Sigmoid colon (tissue), 7 donors: Measurements from ENCODE around the gene CGB1. TPM values are rescaled to one million over a fixed set of nuclear protein-coding genes. Genes with fewer than 3 reads are reported as not detected.
"Not testable (repeated sequence)": the region's sequence is repeated elsewhere in the genome, so short reads cannot be mapped to it uniquely, and the experiment has no call there.

Experiments used
- DNase-seq: peaks from one replicate; pipeline ENCODE4 v3.0.0-alpha.2; 2019
- H3K27ac ChIP-seq, 4 donors: fragments of 200-600 bp; sonication (generic); one replicate each; pipeline ENCODE4 v1.5.1; 2016 to 2019; ENCODE audit warnings: mild to moderate bottlenecking in 1 of 4
- H3K27me3 ChIP-seq, 3 donors: fragments of 200-600 bp; sonication (generic); one replicate each; pipeline ENCODE4 v1.5.1; 2019; ENCODE audit warnings: mild to moderate bottlenecking in 1 of 3
- H3K36me3 ChIP-seq, 4 donors: fragments of 200-600 bp; sonication (generic); one replicate each; pipeline ENCODE4 v1.5.1; 2016 to 2019
- H3K4me1 ChIP-seq, 4 donors: fragments of 200-600 bp; sonication (generic); one replicate each; pipeline ENCODE4 v1.5.1; 2017 to 2019
- H3K4me3 ChIP-seq, 4 donors: fragments of 200-600 bp; sonication (generic); one replicate each; pipeline ENCODE4 v1.5.1; 2017 to 2019; ENCODE audit warnings: mild to moderate bottlenecking in 2 of 4, moderate library complexity in 1 of 4
- H3K9me3 ChIP-seq, 4 donors: fragments of 200-600 bp in 3 of 4; sonication (generic) in 3 of 4; one replicate each; pipeline versions ENCODE4 v1.5.1 to v1.6.1; 2013 to 2019
- EP300 ChIP-seq, 4 donors: sonication (generic); formaldehyde crosslinking; IDR thresholded peaks; one replicate each; pipeline ENCODE4 v1.6.1; 2017; ENCODE audit warnings: antibody characterized with exemption in 4 of 4
- POLR2A ChIP-seq, 2 donors: fragments of 450-650 bp; IDR thresholded peaks; one replicate each; pipeline ENCODE4 v1.6.1; 2016; ENCODE audit warnings: antibody characterized with exemption in 2 of 2, mild to moderate bottlenecking in 2 of 2, moderate library complexity in 2 of 2
- POLR2AphosphoS5 ChIP-seq, 4 donors: sonication (generic); formaldehyde crosslinking; IDR thresholded peaks; one replicate each; pipeline ENCODE4 v1.6.1; 2017; ENCODE audit warnings: antibody characterized with exemption in 4 of 4
- WGBS, 2 donors: extraction: QIAGEN DNeasy Blood & Tissue Kit; methylation state at CpG; one replicate each; pipeline ENCODE4 v1.1.7; 2013; 5-methylcytosine and 5-hydroxymethylcytosine counted together
- intact Hi-C: fragments of 100-400 bp; cut with DNase I; formaldehyde crosslinking; loops from one replicate; pipeline ENCODE4 v1.15.1; 2023
- polyA plus RNA-seq, 3 donors: library from polyadenylated mRNA; stranded (reverse); fragments of 200-250 nt; gene quantifications; one replicate each; pipeline ENCODE4 v1.2.3, GENCODE V29; 2013
- total RNA-seq, 4 donors: library from RNA; depleted of rRNA; stranded (reverse); fragments of >200 nt; gene quantifications; one replicate each; pipeline ENCODE4 v1.1.0, GENCODE V29; 2016
- TF ChIP-seq, protein P1 (sequence below), 4 experiments: fragments of 450-650 bp in 3 of 4; fragments of 200-600 bp in 1 of 4; IDR thresholded peaks; one replicate each; pipeline ENCODE4 v1.5.1; 2016 to 2019; ENCODE audit warnings: antibody characterized with exemption in 4 of 4, mild to moderate bottlenecking in 3 of 4, moderate library complexity in 2 of 4
- donor health status: healthy with polysubstance abuse.
- donor health status: Bipolar disorder and iron deficiency.
- donor health status: healthy.

Gene CGB1
- not detected for total RNA-seq
- not detected for polyA plus RNA-seq

DNA sequence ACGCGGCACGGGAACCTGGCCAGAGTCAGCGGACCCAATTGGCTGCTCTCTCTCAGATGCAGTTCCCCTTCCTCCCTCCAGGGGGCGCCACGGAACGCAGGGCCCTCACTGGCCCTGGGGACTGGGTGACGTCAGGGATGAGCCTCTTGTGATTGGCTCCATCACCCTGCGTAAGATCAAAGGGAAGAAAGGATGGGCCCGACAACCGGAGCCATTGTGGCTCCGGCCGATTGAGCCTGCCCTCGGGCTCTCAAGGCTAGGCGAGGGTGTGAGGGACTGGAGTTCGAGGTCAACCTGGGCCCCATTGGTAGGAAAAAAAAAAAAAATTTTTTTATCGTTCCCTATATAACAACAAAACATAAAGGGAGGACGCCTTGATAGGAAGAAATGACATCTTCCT lies at the start of gene CGB1:
Gene CGB1 (minus strand): TSS at position 81 of the 400 bp plus-strand sequence. CDS start 184 bp downstream, outside the sequence.
- H3K27ac ChIP-seq, intact Hi-C loops, H3K36me3 ChIP-seq, H3K4me1 ChIP-seq, H3K4me3 ChIP-seq, H3K9me3 ChIP-seq, H3K27me3 ChIP-seq, DNase-seq: not testable (repeated sequence)
- 51 to 57% methylated on average over 18 of the region's 18 CpGs for WGBS, 2 donors

- peak overlapping the region in 3 of 4 donors; percentile 90 to 96 (median 91) for H3K27ac ChIP-seq
- intact Hi-C loops: loop anchor here (10.0 kb wide), 1 partner anchor 369 kb away; the partner anchor contains the start of genes ALDH16A1 and PIH1D1
- TF ChIP-seq, protein P1, sequence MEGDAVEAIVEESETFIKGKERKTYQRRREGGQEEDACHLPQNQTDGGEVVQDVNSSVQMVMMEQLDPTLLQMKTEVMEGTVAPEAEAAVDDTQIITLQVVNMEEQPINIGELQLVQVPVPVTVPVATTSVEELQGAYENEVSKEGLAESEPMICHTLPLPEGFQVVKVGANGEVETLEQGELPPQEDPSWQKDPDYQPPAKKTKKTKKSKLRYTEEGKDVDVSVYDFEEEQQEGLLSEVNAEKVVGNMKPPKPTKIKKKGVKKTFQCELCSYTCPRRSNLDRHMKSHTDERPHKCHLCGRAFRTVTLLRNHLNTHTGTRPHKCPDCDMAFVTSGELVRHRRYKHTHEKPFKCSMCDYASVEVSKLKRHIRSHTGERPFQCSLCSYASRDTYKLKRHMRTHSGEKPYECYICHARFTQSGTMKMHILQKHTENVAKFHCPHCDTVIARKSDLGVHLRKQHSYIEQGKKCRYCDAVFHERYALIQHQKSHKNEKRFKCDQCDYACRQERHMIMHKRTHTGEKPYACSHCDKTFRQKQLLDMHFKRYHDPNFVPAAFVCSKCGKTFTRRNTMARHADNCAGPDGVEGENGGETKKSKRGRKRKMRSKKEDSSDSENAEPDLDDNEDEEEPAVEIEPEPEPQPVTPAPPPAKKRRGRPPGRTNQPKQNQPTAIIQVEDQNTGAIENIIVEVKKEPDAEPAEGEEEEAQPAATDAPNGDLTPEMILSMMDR (IDR thresholded peaks at IDR 0.05): no peak
- TF ChIP-seq POLR2AphosphoS5 (IDR thresholded peaks at IDR 0.05) (no peak), EP300 (IDR thresholded peaks at IDR 0.05) (no peak), POLR2A (IDR thresholded peaks at IDR 0.05) (no peak)
These were observed 49.6 kb upstream of the CGB1 start for GRCh38 chr19:49086296-49086695.

DNA sequence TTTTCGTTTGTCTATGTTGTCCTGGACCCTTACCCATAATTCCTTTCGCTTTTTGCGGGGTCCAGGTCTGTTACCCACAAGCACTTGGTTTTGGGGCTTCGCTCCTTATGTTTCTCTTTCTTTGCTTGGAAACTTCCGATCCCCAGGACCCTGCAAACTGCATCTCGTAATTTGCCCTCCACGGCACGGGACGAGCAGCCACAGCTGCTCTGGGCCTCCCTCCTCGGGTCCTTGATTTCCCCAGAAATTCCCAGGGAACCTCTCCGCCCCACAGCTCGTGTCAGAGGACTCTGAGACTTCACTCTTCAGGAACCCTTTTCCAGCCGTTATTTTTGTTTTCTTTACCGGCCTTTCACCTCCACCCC lies 49.2 kb upstream of the CGB1 start:
- peak overlapping the region; percentile 74 to 85 (median 80) for H3K4me3 ChIP-seq
- peak overlapping the region; percentile 90 to 96 (median 91) for H3K27ac ChIP-seq
- H3K9me3 ChIP-seq: no peaks in the 10 kb centered on the region
- intact Hi-C loops: loop anchor here (2.0 to 10.0 kb wide), 2 partner anchors 29 to 369 kb away; partner anchors contain the start of genes ALDH16A1, LIN7B and PIH1D1
- DNase-seq: no peak
- H3K4me1 ChIP-seq: peaks cover 0 to 34% (median 32%) of the 10 kb centered on the region in 4 donors
- H3K27me3 ChIP-seq: no peaks in the 10 kb centered on the region
- TF ChIP-seq EP300 (IDR thresholded peaks at IDR 0.05): no peak
- TF ChIP-seq, protein P1 (IDR thresholded peaks at IDR 0.05): no peak
- no peak for TF ChIP-seq POLR2AphosphoS5 (IDR thresholded peaks at IDR 0.05)
- no peak for TF ChIP-seq POLR2A (IDR thresholded peaks at IDR 0.05)
- H3K36me3 ChIP-seq: peaks cover 11 to 32% (median 13%) of the 10 kb centered on the region in 4 donors
- WGBS, 2 donors: 0 to 1% methylated on average over 14 of the region's 14 CpGs

More at GRCh38 chr19:49086296-49086695, 49.6 kb upstream of the CGB1 start:
- no peak for DNase-seq
- Histone ChIP-seq H3K27me3 (no peaks in the 10 kb centered on the region), H3K4me1 (peaks cover 0 to 34% (median 32%) of the 10 kb centered on the region in 4 donors), H3K36me3 (peaks cover 15 to 36% (median 16%) of the 10 kb centered on the region in 4 donors), H3K9me3 (no peaks in the 10 kb centered on the region), H3K4me3 (peak overlapping the region; percentile 74 to 85 (median 80))
- WGBS, 2 donors: 17 to 50% methylated on average over 11 of the region's 11 CpGs

DNA sequence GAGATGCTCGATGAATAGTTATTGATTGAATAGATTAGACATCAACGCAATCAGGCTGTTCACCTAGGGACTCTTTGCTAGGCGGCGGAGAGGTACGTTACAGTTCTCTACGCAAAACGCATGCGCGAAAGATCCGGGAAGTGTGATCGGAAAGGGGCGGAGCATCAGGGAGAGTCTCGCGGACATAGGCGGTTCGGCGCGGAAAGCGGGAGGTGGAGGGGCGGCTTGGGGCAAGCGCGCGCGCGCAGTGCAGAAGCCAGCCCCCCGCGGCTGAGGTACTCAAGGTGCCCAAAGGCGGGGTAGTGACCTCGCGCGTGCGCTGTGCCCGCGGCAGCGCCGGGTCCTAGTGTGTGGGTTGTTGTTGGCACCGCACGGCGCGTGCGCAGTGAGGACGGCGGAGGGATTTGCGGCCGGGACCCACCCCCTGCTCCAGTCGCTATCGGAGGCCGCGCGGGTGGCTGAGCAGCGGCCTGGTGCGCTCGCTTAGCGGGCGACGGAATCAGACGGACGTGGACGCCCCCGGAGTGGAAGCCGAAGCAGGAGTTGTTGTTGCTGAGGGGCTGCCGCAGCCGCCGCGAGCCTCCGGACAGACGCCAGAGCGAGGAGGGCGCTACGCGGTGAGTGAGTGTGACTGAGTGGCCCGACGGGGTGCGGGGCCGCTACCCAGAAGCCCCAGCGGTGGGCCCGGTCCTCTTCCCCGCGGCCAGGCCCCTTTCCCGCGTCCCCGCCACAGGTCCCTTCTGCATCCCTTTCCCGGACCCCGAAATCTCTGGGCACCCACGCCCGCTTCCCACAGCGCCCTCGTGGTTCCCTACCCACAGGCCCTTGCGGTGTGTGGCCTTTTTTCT lies 48.5 kb upstream of the CGB1 start, which contains the start of gene SNRNP70:
Gene SNRNP70 (plus strand): TSS at position 432 of the 848 bp plus-strand sequence. CDS start 964 bp downstream, outside the sequence.
- intact Hi-C loops: loop anchor here (2.0 to 10.0 kb wide), 2 partner anchors 30 to 370 kb away; partner anchors contain the start of genes ALDH16A1, LIN7B and PIH1D1
- 0% methylated on average over 89 of the region's 89 CpGs for WGBS, 2 donors
- peaks cover 0 to 34% (median 32%) of the 10 kb centered on the region in 4 donors for H3K4me1 ChIP-seq
- TF ChIP-seq POLR2AphosphoS5 (IDR thresholded peaks at IDR 0.05): peak; percentile 91 to 96 (median 94)
- peak in 1 of 4 donors; percentile 62 for TF ChIP-seq EP300 (IDR thresholded peaks at IDR 0.05)
- TF ChIP-seq POLR2A (IDR thresholded peaks at IDR 0.05): peak; percentile 72 to 79
- TF ChIP-seq, protein P1 (IDR thresholded peaks at IDR 0.05): no peak
- peaks cover 4 to 26% (median 7%) of the 10 kb centered on the region in 4 donors for H3K36me3 ChIP-seq
- H3K27ac ChIP-seq: peak within 1 kb of the TSS; percentile 90 to 96 (median 91)
- no peaks in the 10 kb centered on the region for H3K9me3 ChIP-seq
- peak within 1 kb of the TSS; percentile 74 to 85 (median 80) for H3K4me3 ChIP-seq
- DNase-seq: peak; percentile 100
- H3K27me3 ChIP-seq: no peaks in the 10 kb centered on the region
